ENCODE measurements around the gene DEGS2.

DNA sequence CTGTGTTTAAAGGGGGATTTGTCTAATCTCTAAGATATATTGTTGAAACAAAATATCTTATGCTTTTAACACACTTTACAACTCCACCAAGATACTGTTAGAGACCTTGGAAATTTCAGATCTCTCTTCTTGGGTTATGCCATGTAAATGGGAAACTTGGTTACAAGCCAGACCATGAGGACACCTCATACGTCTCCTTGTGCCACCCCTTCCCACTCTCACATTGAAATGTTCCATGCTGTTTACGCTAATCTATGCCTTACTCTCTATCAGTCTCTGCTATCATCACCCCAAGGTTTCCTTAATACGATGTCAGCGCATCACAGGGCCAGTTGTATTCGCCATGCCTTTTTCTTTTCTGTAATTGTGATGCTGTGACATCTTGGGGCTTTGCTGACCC lies 13.4 kb upstream of the DEGS2 start:
- no peak for TF ChIP-seq POLR2AphosphoS5 (IDR thresholded peaks at IDR 0.05; ENCODE audit: low read depth, low read length)
- no peak for TF ChIP-seq POLR2A (IDR thresholded peaks at IDR 0.05; ENCODE audit: low read depth, low read length)

All from GM12892 (cell line).